HUES48 (cell line): ENCODE measurements around the gene GUK1.

Experiments
- H3K27ac ChIP-seq: one replicate; pipeline ENCODE4 v1.7.0; 2013; ENCODE audit warnings: low read depth, low read length, inconsistent platforms
- H3K27me3 ChIP-seq: 2 replicates; pipeline ENCODE4 v1.6.1; 2013; ENCODE audit warnings: mild to moderate bottlenecking, low read length; ENCODE audit not compliant: control insufficient read depth, insufficient read depth
- H3K36me3 ChIP-seq: 2 replicates; pipeline ENCODE4 v1.6.1; 2013; ENCODE audit warnings: low read length; ENCODE audit not compliant: control insufficient read depth, insufficient read depth
- H3K4me1 ChIP-seq: 2 replicates; pipeline ENCODE4 v1.6.1; 2013; ENCODE audit warnings: mild to moderate bottlenecking, low read length; ENCODE audit not compliant: control insufficient read depth, insufficient read depth
- H3K4me3 ChIP-seq: 2 replicates; pipeline ENCODE4 v1.5.1; 2013; ENCODE audit warnings: mild to moderate bottlenecking, low read depth, low read length
- H3K9ac ChIP-seq: 2 replicates; pipeline ENCODE4 v1.6.1; 2013; ENCODE audit warnings: mild to moderate bottlenecking, low read depth, low read length, moderate library complexity
- H3K9me3 ChIP-seq: 2 replicates; pipeline ENCODE4 v1.6.1; 2013; ENCODE audit warnings: low read length; ENCODE audit not compliant: control insufficient read depth, insufficient read depth

GUK1 gene

GRCh38 chr1:228151180-228151925 lies 11.3 kb downstream of the GUK1 start:
- H3K27me3 ChIP-seq = no peaks in the 10 kb centered on the region
- no peaks in the 10 kb centered on the region for H3K9me3 ChIP-seq
- no peak overlapping the region for H3K9ac ChIP-seq
- H3K4me3 ChIP-seq = no peak overlapping the region
- H3K4me1 ChIP-seq = peaks cover 3% of the 10 kb centered on the region; the same call in 1 of the 2 replicates
- no peak overlapping the region for H3K27ac ChIP-seq
- H3K36me3 ChIP-seq = peaks cover 7% of the 10 kb centered on the region; the same call in 1 of the 2 replicates

- Histone ChIP-seq H3K4me1 (peaks cover 3% of the 10 kb centered on the region; the same call in 1 of the 2 replicates), H3K27me3 (no peaks in the 10 kb centered on the region), H3K4me3 (no peak overlapping the region), H3K27ac (no peak overlapping the region), H3K9me3 (no peaks in the 10 kb centered on the region), H3K9ac (no peak overlapping the region), H3K36me3 (peaks cover 7% of the 10 kb centered on the region; the same call in 1 of the 2 replicates)
Observed at GRCh38 chr1:228152097-228152917, 12.2 kb downstream of the GUK1 start.

- Histone ChIP-seq H3K4me3 (no peak overlapping the region), H3K9ac (no peak overlapping the region), H3K27me3 (no peaks in the 10 kb centered on the region), H3K9me3 (no peaks in the 10 kb centered on the region), H3K36me3 (peaks cover 7% of the 10 kb centered on the region; the same call in 1 of the 2 replicates), H3K4me1 (peaks cover 3% of the 10 kb centered on the region; the same call in 1 of the 2 replicates), H3K27ac (no peak overlapping the region)
Observed at GRCh38 chr1:228152918-228153258, 12.8 kb downstream of the GUK1 start.

- Histone ChIP-seq H3K27ac (no peak overlapping the region), H3K4me3 (no peak overlapping the region), H3K36me3 (no peaks in the 10 kb centered on the region), H3K4me1 (peaks cover 3% of the 10 kb centered on the region; the same call in 1 of the 2 replicates), H3K9me3 (no peaks in the 10 kb centered on the region), H3K9ac (no peak overlapping the region), H3K27me3 (peaks cover 8% of the 10 kb centered on the region)
Observed at GRCh38 chr1:228154021-228154669, 14.1 kb downstream of the GUK1 start.

GRCh38 chr1:228154670-228155571 lies 14.8 kb downstream of the GUK1 start:
- Histone ChIP-seq H3K36me3 (no peaks in the 10 kb centered on the region), H3K9ac (no peak overlapping the region), H3K4me1 (peaks cover under 1% of the 10 kb centered on the region; the same call in 1 of the 2 replicates), H3K4me3 (no peak overlapping the region), H3K27ac (no peak overlapping the region), H3K27me3 (peaks cover 8% of the 10 kb centered on the region), H3K9me3 (no peaks in the 10 kb centered on the region)

GRCh38 chr1:228155596-228156514 lies 15.8 kb downstream of the GUK1 start:
- no peaks in the 10 kb centered on the region for H3K36me3 ChIP-seq
- H3K9ac ChIP-seq = no peak overlapping the region
- H3K27me3 ChIP-seq = peaks cover 8% of the 10 kb centered on the region
- H3K27ac ChIP-seq = no peak overlapping the region
- no peak overlapping the region for H3K4me3 ChIP-seq
- H3K9me3 ChIP-seq = no peaks in the 10 kb centered on the region
- H3K4me1 ChIP-seq = no peaks in the 10 kb centered on the region

- no peaks in the 10 kb centered on the region for H3K4me1 ChIP-seq
- H3K9ac ChIP-seq = no peak overlapping the region
- no peaks in the 10 kb centered on the region for H3K36me3 ChIP-seq
- H3K27me3 ChIP-seq = peaks cover 9% of the 10 kb centered on the region
- H3K9me3 ChIP-seq = no peaks in the 10 kb centered on the region
- H3K4me3 ChIP-seq = no peak overlapping the region
- H3K27ac ChIP-seq = no peak overlapping the region
Observed at GRCh38 chr1:228156515-228156881, 16.4 kb downstream of the GUK1 start.

- Histone ChIP-seq H3K36me3 (no peaks in the 10 kb centered on the region), H3K9ac (no peak overlapping the region), H3K4me3 (no peak overlapping the region), H3K27ac (no peak overlapping the region), H3K4me1 (peaks cover 2% of the 10 kb centered on the region; the same call in 1 of the 2 replicates), H3K27me3 (peaks cover 10% of the 10 kb centered on the region), H3K9me3 (no peaks in the 10 kb centered on the region)
Observed at GRCh38 chr1:228156941-228157728, 17.1 kb downstream of the GUK1 start.

- peaks cover 10% of the 10 kb centered on the region for H3K27me3 ChIP-seq
- H3K9me3 ChIP-seq = no peaks in the 10 kb centered on the region
- H3K36me3 ChIP-seq = no peaks in the 10 kb centered on the region
- no peak overlapping the region for H3K4me3 ChIP-seq
- H3K4me1 ChIP-seq = peaks cover 8% of the 10 kb centered on the region; the same call in 1 of the 2 replicates
- no peak overlapping the region for H3K27ac ChIP-seq
- H3K9ac ChIP-seq = no peak overlapping the region
Observed at GRCh38 chr1:228157729-228158126, 17.6 kb downstream of the GUK1 start.
